ENCODE results near the gene TJP1.
A peak's percentile ranks its signal among the peaks of the same experiment; 100 is the strongest.
"Not testable (repeated sequence)": the region's sequence is repeated elsewhere in the genome, so short reads cannot be mapped to it uniquely, and the experiment has no call there.

Gene TJP1

DNA sequence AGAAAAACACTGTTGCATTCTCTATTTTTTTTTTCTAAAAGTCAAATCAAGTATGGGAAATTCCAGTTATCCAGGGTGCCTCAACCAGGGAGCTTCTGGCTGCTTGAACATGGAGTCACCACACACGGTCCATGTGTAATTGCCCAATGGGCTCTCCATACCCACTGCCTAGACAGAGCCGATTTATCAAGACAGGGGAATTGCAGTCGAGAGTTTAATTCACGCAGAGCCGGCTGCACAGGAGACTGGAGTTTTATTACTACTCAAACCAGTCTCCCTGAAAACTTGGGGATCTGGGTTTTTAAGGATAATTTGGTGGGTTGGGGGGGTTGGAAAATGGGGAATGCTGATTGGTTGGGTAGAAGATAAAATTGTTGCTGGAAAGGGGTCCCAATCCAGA lies 149.8 kb downstream of the TJP1 start:
- no peak for DNase-seq (ENCODE audit: extremely low read depth, insufficient read length)
- H3K27me3 ChIP-seq (replicated peaks; ENCODE audit: control insufficient read depth, insufficient read depth, low read length), result peaks cover 1% of the 10 kb centered on the region; the same call in 1 of the 2 replicates
- no peaks in the 10 kb centered on the region for H3K36me3 ChIP-seq (ENCODE audit: control insufficient read depth, insufficient read depth, low read length)
- TF ChIP-seq, protein P1, sequence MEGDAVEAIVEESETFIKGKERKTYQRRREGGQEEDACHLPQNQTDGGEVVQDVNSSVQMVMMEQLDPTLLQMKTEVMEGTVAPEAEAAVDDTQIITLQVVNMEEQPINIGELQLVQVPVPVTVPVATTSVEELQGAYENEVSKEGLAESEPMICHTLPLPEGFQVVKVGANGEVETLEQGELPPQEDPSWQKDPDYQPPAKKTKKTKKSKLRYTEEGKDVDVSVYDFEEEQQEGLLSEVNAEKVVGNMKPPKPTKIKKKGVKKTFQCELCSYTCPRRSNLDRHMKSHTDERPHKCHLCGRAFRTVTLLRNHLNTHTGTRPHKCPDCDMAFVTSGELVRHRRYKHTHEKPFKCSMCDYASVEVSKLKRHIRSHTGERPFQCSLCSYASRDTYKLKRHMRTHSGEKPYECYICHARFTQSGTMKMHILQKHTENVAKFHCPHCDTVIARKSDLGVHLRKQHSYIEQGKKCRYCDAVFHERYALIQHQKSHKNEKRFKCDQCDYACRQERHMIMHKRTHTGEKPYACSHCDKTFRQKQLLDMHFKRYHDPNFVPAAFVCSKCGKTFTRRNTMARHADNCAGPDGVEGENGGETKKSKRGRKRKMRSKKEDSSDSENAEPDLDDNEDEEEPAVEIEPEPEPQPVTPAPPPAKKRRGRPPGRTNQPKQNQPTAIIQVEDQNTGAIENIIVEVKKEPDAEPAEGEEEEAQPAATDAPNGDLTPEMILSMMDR (IDR thresholded peaks at IDR 0.05; ENCODE audit: insufficient read depth, low read length, poor library complexity, severe bottlenecking), result no peak
- no peak overlapping the region for H3K4me3 ChIP-seq (replicated peaks; ENCODE audit: low read depth, low read length)

GRCh38 chr15:29672046-29672445 lies 150.2 kb downstream of the TJP1 start:
- H3K36me3 ChIP-seq (ENCODE audit: control insufficient read depth, insufficient read depth, low read length); H3K27me3 ChIP-seq (replicated peaks; ENCODE audit: control insufficient read depth, insufficient read depth, low read length); DNase-seq (ENCODE audit: extremely low read depth, insufficient read length); H3K4me3 ChIP-seq (replicated peaks; ENCODE audit: low read depth, low read length): not testable (repeated sequence)

GRCh38 chr15:29670998-29671981 lies 151.0 kb downstream of the TJP1 start:
- no peaks in the 10 kb centered on the region for H3K36me3 ChIP-seq (ENCODE audit: control insufficient read depth, insufficient read depth, low read length)
- H3K27me3 ChIP-seq (replicated peaks; ENCODE audit: control insufficient read depth, insufficient read depth, low read length), result no peaks in the 10 kb centered on the region; the same call in 1 of the 2 replicates
- TF ChIP-seq, protein P1 (IDR thresholded peaks at IDR 0.05; ENCODE audit: insufficient read depth, low read length, poor library complexity, severe bottlenecking), result no peak
- DNase-seq (ENCODE audit: extremely low read depth, insufficient read length), result no peak
- H3K4me3 ChIP-seq (replicated peaks; ENCODE audit: low read depth, low read length), result no peak overlapping the region

- H3K36me3 ChIP-seq (ENCODE audit: control insufficient read depth, insufficient read depth, low read length), result no peaks in the 10 kb centered on the region
- no peak for DNase-seq (ENCODE audit: extremely low read depth, insufficient read length)
- no peak overlapping the region for H3K4me3 ChIP-seq (replicated peaks; ENCODE audit: low read depth, low read length)
- TF ChIP-seq, protein P1 (IDR thresholded peaks at IDR 0.05; ENCODE audit: insufficient read depth, low read length, poor library complexity, severe bottlenecking), result no peak
- H3K27me3 ChIP-seq (replicated peaks; ENCODE audit: control insufficient read depth, insufficient read depth, low read length), result no peaks in the 10 kb centered on the region
Observed at GRCh38 chr15:29670266-29670665, 152.0 kb downstream of the TJP1 start.

DNA sequence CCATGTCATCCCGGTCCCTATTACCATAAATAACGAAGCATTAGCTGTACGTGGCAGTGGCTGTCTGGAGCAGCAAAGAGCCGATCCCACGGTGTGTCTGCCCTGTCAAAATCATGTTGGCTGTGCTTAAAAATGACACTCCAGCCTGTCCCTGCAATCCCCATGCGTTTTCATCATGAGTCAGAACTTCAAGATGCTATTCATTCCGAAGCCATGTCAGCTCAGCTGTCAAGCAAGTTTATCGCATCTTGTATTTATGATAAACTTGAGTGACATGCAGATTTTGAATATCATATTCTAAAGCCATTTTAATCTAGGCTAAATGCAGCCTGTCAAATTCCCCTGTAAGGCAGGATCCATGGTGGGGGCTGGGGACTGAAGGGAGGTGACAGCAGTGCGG lies 152.4 kb downstream of the TJP1 start:
- no peak overlapping the region for H3K4me3 ChIP-seq (replicated peaks; ENCODE audit: low read depth, low read length)
- TF ChIP-seq, protein P1 (IDR thresholded peaks at IDR 0.05; ENCODE audit: insufficient read depth, low read length, poor library complexity, severe bottlenecking), result no peak
- DNase-seq (ENCODE audit: extremely low read depth, insufficient read length), result no peak

DNA sequence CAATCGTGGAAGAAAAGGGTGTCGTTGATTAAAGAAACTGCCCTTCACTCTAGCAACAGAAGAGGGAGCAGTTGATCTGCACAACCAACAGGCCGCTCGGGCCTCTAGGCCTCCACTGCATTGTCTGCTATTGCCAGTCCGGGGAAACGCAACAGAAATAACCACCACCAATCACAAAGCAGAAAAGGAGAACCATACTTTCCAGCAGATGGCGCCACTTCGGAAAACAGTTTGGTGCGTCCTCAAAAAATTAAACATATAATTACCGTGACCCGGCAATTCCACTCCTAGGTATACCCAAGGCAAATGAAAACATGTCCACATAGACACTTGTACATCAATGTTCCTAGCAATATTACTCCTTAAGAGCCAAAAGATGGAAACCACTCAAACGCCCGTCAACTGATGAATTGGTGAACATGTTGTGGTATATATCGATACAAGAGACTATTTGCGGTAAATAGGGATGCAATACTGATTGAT lies 154.1 kb downstream of the TJP1 start:
- no peaks in the 10 kb centered on the region for H3K27me3 ChIP-seq (replicated peaks; ENCODE audit: control insufficient read depth, insufficient read depth, low read length)
- no peaks in the 10 kb centered on the region for H3K36me3 ChIP-seq (ENCODE audit: control insufficient read depth, insufficient read depth, low read length)
- TF ChIP-seq, protein P1 (IDR thresholded peaks at IDR 0.05; ENCODE audit: insufficient read depth, low read length, poor library complexity, severe bottlenecking), result peak; percentile 46
- no peak overlapping the region for H3K4me3 ChIP-seq (replicated peaks; ENCODE audit: low read depth, low read length)
- no peak for DNase-seq (ENCODE audit: extremely low read depth, insufficient read length)

More for the DNA sequence above, 152.4 kb downstream of the TJP1 start:
- no peaks in the 10 kb centered on the region for H3K27me3 ChIP-seq (replicated peaks; ENCODE audit: control insufficient read depth, insufficient read depth, low read length)
- H3K36me3 ChIP-seq (ENCODE audit: control insufficient read depth, insufficient read depth, low read length), result no peaks in the 10 kb centered on the region

Data from GM06990 (cell line).